Urinary bladder (tissue), 4 donors: ENCODE results near the gene KIF21A. TPM values are rescaled to one million over a fixed set of nuclear protein-coding genes. Genes with fewer than 3 reads are reported as not detected.
"Not testable (repeated sequence)": the region's sequence is repeated elsewhere in the genome, so short reads cannot be mapped to it uniquely, and the experiment has no call there.

Experiments
- DNase-seq: peaks from one replicate; pipeline ENCODE4 v3.0.0-alpha.2; 2015; ENCODE audit errors: extremely low spot score
- H3K27ac ChIP-seq: one replicate; pipeline ENCODE4 v1.5.1; 2013; ENCODE audit warnings: low read depth, mild to moderate bottlenecking, moderate library complexity
- H3K36me3 ChIP-seq: one replicate; pipeline ENCODE4 v1.6.1; 2013; ENCODE audit warnings: mild to moderate bottlenecking, moderate library complexity; ENCODE audit not compliant: insufficient read depth
- H3K4me1 ChIP-seq: one replicate; pipeline ENCODE4 v1.6.1; 2013; ENCODE audit warnings: mild to moderate bottlenecking, moderate library complexity; ENCODE audit not compliant: insufficient read depth
- H3K4me3 ChIP-seq: one replicate; pipeline ENCODE4 v1.5.1; 2013; ENCODE audit warnings: low read depth, low read length
- WGBS: extraction: QIAGEN DNeasy Blood & Tissue Kit; methylation state at CpG from one replicate; pipeline ENCODE4 v1.1.7; 2013; 5-methylcytosine and 5-hydroxymethylcytosine counted together
- polyA plus RNA-seq: library from polyadenylated mRNA; stranded (reverse); fragments of 200-250 nt; gene quantifications from one replicate; pipeline ENCODE4 v1.2.3, GENCODE V29; 2013
- total RNA-seq: library from RNA; depleted of rRNA; stranded (reverse); fragments of >200 nt; gene quantifications from one replicate; pipeline ENCODE4 v1.2.3, GENCODE V29; 2014
- donor health status: healthy with polysubstance abuse.
- donor health status: healthy.

The KIF21A gene
- total RNA-seq (56.3 TPM), polyA plus RNA-seq (10.2 TPM)

DNA sequence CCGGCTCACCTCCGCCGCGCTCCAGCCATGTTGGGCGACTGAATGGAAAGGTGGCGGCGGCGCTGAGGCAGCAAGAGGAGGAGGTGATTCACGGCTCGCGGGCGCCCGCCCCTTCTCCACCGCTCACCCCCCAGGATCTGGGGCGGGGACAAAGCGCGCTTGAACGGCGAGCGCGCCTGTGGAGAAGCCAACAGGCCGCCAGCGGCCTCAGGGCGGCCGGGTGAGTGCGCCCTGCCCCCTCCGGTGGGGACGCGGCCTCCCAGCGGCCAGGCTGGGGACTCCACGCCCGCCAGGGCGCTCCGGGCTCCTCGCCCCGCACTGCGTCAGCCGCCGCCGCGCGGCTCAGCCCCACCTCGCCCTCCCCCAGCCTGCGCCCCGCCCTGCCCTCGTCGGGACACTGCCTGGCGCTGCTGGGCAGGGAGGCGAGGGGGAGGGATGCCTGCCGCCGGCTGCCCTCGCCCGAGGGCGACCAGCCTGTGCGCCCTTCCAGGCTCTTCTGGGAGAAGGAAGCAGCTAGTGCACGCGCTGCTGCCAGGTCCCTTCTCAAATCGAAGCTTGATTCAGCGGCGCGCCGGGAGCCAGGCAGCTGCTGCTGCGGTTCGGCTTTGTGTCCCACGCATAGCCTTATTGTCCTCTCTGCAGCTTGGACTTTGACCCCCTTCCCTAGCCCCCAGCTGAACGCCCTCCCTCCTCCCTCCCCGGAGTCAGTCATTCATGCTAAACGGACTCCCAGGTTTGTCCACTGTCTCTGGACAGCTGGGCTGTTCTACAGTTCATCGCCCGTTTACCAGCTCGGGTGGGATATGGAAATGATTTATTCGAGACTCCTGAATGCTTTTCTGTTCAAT is at the start of gene KIF21A:
TSS of gene KIF21A (minus strand) at position 40 of the 848 bp plus-strand sequence. CDS start 150 bp downstream, outside the sequence.
- WGBS, result under 1% methylated on average over 72 of the region's 72 CpGs
- H3K36me3 ChIP-seq, result no peaks in the 10 kb centered on the region
- peak within 1 kb of the TSS; percentile 78 for H3K27ac ChIP-seq
- no peaks in the 10 kb centered on the region for H3K4me1 ChIP-seq
- DNase-seq, result peak; percentile 29
- H3K4me3 ChIP-seq, result peak within 1 kb of the TSS; percentile 84

GRCh38 chr12:39490500-39491282 is 47.8 kb upstream of the KIF21A start:
- H3K4me1 ChIP-seq, result no peaks in the 10 kb centered on the region
- WGBS, result 38% methylated on average over 1 of the region's 1 CpG
- no peaks in the 10 kb centered on the region for H3K36me3 ChIP-seq
- H3K27ac ChIP-seq, result no peak overlapping the region
- DNase-seq, result no peak
- H3K4me3 ChIP-seq, result no peak overlapping the region

DNA sequence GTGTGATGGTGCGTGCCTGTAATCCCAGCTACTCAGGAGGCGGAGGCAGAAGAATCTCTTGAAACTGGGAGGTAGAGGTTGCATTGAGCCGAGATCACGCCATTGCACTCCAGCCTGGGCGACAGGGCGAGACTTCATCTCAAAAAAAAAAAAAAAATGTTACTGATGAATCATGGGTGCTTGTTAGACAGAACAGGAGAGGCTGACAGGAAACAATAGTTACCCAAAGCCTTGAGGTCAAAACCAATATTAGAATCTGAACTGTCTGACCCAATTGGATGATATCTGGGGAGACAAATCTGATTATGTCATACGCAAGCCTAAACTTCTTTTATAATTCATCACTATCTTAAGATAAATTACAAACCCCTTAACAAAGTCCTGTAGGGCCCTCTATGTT is 40.7 kb upstream of the KIF21A start:
- no peak overlapping the region for H3K4me3 ChIP-seq
- no peaks in the 10 kb centered on the region for H3K4me1 ChIP-seq
- no peaks in the 10 kb centered on the region for H3K36me3 ChIP-seq
- DNase-seq, result no peak
- 85% methylated on average over 7 of the region's 7 CpGs for WGBS
- no peak overlapping the region for H3K27ac ChIP-seq

DNA sequence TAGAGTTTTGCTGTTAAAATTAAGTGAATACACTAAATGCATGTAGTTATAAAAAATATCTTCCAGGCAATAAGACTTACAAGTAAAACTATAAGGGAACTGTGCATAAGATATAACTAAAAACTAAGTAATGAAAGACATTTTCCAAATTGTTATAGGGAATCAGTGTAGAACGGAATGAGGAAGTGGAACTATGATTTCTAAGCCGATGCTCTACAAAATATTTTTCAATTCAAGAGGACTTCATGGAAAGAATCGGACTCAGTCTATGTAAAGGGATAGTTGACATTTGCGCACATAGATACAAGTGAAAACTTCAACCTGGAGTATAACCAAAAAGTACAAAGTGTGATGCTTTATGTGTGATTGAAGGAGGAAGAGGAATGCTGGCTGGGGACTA is 40.1 kb upstream of the KIF21A start:
- Histone ChIP-seq H3K4me1 (no peaks in the 10 kb centered on the region), H3K4me3 (no peak overlapping the region), H3K36me3 (no peaks in the 10 kb centered on the region), H3K27ac (no peak overlapping the region)
- DNase-seq, result no peak
- 78% methylated on average over 4 of the region's 4 CpGs for WGBS

DNA sequence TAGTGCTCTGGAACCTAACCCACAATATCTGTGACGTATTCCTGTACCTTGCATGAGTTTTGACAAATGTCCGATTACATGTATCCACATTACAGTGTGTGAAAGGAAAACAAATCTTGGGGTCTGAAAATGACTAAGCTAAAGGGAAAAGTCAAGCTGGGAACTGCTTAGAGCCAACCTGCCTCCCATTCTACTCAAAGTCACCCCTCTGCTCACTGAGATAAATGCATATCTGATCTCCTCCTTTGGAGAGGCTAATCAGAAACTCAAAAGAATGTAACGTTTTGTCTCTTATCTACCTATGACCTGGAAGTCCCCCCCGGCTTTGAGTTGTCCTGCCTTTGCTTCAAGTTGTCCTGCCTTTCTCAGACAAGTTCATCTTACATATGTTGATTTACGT is 34.0 kb upstream of the KIF21A start:
- DNase-seq, result no peak
- Histone ChIP-seq H3K4me3 (no peak overlapping the region), H3K36me3 (no peaks in the 10 kb centered on the region), H3K27ac (no peak overlapping the region), H3K4me1 (no peaks in the 10 kb centered on the region)
- WGBS, result 87% methylated on average over 5 of the region's 5 CpGs

- Histone ChIP-seq H3K36me3 (no peaks in the 10 kb centered on the region), H3K27ac (no peak overlapping the region), H3K4me1 (no peaks in the 10 kb centered on the region), H3K4me3 (no peak overlapping the region)
- no peak for DNase-seq
- WGBS, result 94% methylated on average over 4 of the region's 4 CpGs
These were observed 33.2 kb upstream of the KIF21A start for GRCh38 chr12:39476121-39476520.

DNA sequence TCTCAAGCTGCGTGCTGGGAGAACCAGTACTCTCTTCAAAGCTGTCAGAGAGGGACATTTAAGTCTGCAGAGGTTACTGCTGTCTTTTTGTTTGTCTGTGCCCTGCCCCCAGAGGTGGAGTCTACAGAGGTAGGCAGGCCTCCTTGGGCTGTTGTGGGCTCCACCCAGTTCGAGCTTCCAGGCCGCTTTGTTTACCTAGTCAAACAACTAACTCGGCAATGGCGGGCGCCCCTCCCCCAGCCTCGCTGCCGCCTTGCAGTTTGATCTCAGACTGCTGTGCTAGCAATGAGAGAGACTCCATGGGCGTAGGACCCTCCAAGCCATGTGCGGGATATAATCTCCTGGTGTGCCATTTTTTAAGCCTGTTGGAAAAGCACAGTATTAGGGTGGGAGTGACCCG is 32.2 kb upstream of the KIF21A start:
- H3K27ac ChIP-seq, DNase-seq, H3K4me1 ChIP-seq, H3K36me3 ChIP-seq, H3K4me3 ChIP-seq: not testable (repeated sequence)
- WGBS, result 97% methylated on average over 11 of the region's 11 CpGs

DNA sequence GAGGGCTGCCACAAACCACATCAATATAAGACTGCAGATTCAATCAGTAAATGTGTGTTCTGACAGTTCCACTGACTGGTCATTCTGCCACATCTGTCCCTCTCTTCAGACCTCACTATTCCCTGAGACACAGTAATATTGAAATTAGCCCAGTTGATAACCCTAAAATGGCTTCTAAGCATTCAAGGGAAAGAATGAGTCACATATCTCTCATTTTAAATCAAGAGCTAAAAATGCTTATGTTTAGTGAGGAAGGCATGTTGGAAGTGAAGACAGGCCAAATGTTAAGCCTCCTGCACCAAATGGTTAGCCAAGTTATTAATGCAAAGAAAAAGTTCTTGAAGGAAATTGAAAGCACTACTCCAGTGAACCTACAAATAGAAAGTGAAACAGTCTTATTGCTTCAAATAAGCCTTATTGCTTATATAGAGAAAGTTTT is 24.5 kb upstream of the KIF21A start:
- H3K4me3 ChIP-seq, result no peak overlapping the region
- no peaks in the 10 kb centered on the region for H3K4me1 ChIP-seq

GRCh38 chr12:39464976-39465695 is 22.2 kb upstream of the KIF21A start:
- H3K4me3 ChIP-seq, result no peak overlapping the region
- no peaks in the 10 kb centered on the region for H3K4me1 ChIP-seq
- 78% methylated on average over 5 of the region's 5 CpGs for WGBS
- no peaks in the 10 kb centered on the region for H3K36me3 ChIP-seq
- DNase-seq, result no peak
- no peak overlapping the region for H3K27ac ChIP-seq

More for the DNA sequence above, 24.5 kb upstream of the KIF21A start:
- no peak overlapping the region for H3K27ac ChIP-seq
- DNase-seq, result no peak
- no peaks in the 10 kb centered on the region for H3K36me3 ChIP-seq

DNA sequence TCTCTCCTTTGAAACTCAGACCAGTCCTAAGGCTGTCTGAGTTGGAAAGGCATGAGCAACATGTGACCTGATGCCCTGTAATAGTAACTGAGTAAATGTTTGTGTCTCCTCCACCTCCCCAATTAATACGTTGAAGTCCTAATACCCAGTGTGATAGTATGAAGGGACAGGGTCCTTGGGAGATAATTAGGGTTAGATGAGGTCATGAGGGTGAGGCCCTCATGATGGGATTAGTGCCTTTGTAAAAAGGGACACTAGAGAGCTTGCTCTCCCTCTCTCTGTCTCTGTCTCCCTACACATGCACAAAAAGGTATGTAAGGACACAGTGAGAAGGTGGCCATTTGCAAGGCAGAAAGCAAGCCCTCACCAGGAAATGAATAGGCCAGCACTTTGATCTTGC is 18.1 kb upstream of the KIF21A start:
- WGBS, result 82% methylated on average over 1 of the region's 1 CpG
- DNase-seq, result no peak
- no peaks in the 10 kb centered on the region for H3K36me3 ChIP-seq
- no peaks in the 10 kb centered on the region for H3K4me1 ChIP-seq
- H3K27ac ChIP-seq, result no peak overlapping the region
- no peak overlapping the region for H3K4me3 ChIP-seq

GRCh38 chr12:39459027-39459434 is 16.1 kb upstream of the KIF21A start:
- no peaks in the 10 kb centered on the region for H3K36me3 ChIP-seq
- no peak overlapping the region for H3K27ac ChIP-seq
- 82% methylated on average over 7 of the region's 7 CpGs for WGBS
- no peak for DNase-seq
- no peak overlapping the region for H3K4me3 ChIP-seq
- H3K4me1 ChIP-seq, result no peaks in the 10 kb centered on the region

GRCh38 chr12:39451977-39452376 is 9.1 kb upstream of the KIF21A start:
- Histone ChIP-seq H3K4me3 (no peak overlapping the region), H3K36me3 (no peaks in the 10 kb centered on the region), H3K4me1 (no peaks in the 10 kb centered on the region), H3K27ac (no peak overlapping the region)
- no peak for DNase-seq
- 24% methylated on average over 1 of the region's 1 CpG for WGBS

DNA sequence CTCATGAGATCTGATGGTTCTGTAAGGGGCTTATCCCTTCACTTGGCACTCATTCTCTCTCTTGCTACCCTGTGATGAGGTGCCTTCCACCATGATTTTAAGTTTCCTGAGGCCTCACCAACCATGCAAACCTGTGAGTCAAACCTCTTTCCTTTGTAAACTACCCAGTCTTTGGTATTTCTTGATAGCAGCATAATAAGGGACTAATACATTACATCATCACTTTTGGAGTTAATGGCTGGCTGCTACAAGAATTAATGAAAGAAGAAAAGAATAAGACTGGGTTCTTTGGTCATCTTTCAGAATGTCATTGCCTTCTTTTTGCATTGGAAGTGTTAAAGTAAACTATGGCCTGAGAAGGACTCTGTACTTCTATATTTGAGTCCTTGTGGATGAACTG is 5.1 kb upstream of the KIF21A start:
- DNase-seq, result no peak
- no peaks in the 10 kb centered on the region for H3K4me1 ChIP-seq
- H3K27ac ChIP-seq, result no peak overlapping the region
- no peaks in the 10 kb centered on the region for H3K36me3 ChIP-seq
- no peak overlapping the region for H3K4me3 ChIP-seq

DNA sequence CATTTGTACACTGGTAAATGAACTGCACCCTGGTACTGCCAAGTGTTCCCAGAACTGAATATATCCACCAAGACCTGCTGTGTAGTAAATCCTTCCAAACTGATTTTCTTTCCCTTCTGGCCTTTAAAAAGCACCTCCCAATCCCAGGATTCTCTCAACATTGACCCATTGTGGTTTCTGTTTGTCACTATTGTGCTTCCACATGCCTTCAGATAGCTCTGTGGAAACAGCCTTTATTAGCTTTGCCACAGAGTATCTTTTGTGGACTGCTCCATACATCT is 949 bp upstream of the KIF21A start:
- no peaks in the 10 kb centered on the region for H3K4me1 ChIP-seq
- peak overlapping the region; percentile 84 for H3K4me3 ChIP-seq
- H3K36me3 ChIP-seq, result no peaks in the 10 kb centered on the region
- H3K27ac ChIP-seq, result no peak overlapping the region
- DNase-seq, result peak; percentile 7
